Sigmoid colon (tissue), 7 donors: ENCODE results near the gene TMEM167B. TPM values are rescaled to one million over a fixed set of nuclear protein-coding genes. Genes with fewer than 3 reads are reported as not detected.
"Not testable (repeated sequence)": the region's sequence is repeated elsewhere in the genome, so short reads cannot be mapped to it uniquely, and the experiment has no call there.

Source experiments
- DNase-seq: peaks from one replicate; pipeline ENCODE4 v3.0.0-alpha.2; 2019
- H3K27ac ChIP-seq, 4 donors: fragments of 200-600 bp; sonication (generic); one replicate each; pipeline ENCODE4 v1.5.1; 2016 to 2019; ENCODE audit warnings: mild to moderate bottlenecking in 1 of 4
- H3K27me3 ChIP-seq, 3 donors: fragments of 200-600 bp; sonication (generic); one replicate each; pipeline ENCODE4 v1.5.1; 2019; ENCODE audit warnings: mild to moderate bottlenecking in 1 of 3
- H3K36me3 ChIP-seq, 4 donors: fragments of 200-600 bp; sonication (generic); one replicate each; pipeline ENCODE4 v1.5.1; 2016 to 2019
- H3K4me1 ChIP-seq, 4 donors: fragments of 200-600 bp; sonication (generic); one replicate each; pipeline ENCODE4 v1.5.1; 2017 to 2019
- H3K4me3 ChIP-seq, 4 donors: fragments of 200-600 bp; sonication (generic); one replicate each; pipeline ENCODE4 v1.5.1; 2017 to 2019; ENCODE audit warnings: mild to moderate bottlenecking in 2 of 4, moderate library complexity in 1 of 4
- H3K9me3 ChIP-seq, 4 donors: fragments of 200-600 bp in 3 of 4; sonication (generic) in 3 of 4; one replicate each; pipeline versions ENCODE4 v1.5.1 to v1.6.1; 2013 to 2019
- CTCF ChIP-seq, 4 experiments: fragments of 450-650 bp in 3 of 4; fragments of 200-600 bp in 1 of 4; IDR thresholded peaks; one replicate each; pipeline ENCODE4 v1.5.1; 2016 to 2019; ENCODE audit warnings: antibody characterized with exemption in 4 of 4, mild to moderate bottlenecking in 3 of 4, moderate library complexity in 2 of 4
- EP300 ChIP-seq, 4 donors: sonication (generic); formaldehyde crosslinking; IDR thresholded peaks; one replicate each; pipeline ENCODE4 v1.6.1; 2017; ENCODE audit warnings: antibody characterized with exemption in 4 of 4
- POLR2A ChIP-seq, 2 donors: fragments of 450-650 bp; IDR thresholded peaks; one replicate each; pipeline ENCODE4 v1.6.1; 2016; ENCODE audit warnings: antibody characterized with exemption in 2 of 2, mild to moderate bottlenecking in 2 of 2, moderate library complexity in 2 of 2
- POLR2AphosphoS5 ChIP-seq, 4 donors: sonication (generic); formaldehyde crosslinking; IDR thresholded peaks; one replicate each; pipeline ENCODE4 v1.6.1; 2017; ENCODE audit warnings: antibody characterized with exemption in 4 of 4
- WGBS, 2 donors: extraction: QIAGEN DNeasy Blood & Tissue Kit; methylation state at CpG; one replicate each; pipeline ENCODE4 v1.1.7; 2013; 5-methylcytosine and 5-hydroxymethylcytosine counted together
- intact Hi-C: fragments of 100-400 bp; cut with DNase I; formaldehyde crosslinking; loops from one replicate; pipeline ENCODE4 v1.15.1; 2023
- polyA plus RNA-seq, 3 donors: library from polyadenylated mRNA; stranded (reverse); fragments of 200-250 nt; gene quantifications; one replicate each; pipeline ENCODE4 v1.2.3, GENCODE V29; 2013
- total RNA-seq, 4 donors: library from RNA; depleted of rRNA; stranded (reverse); fragments of >200 nt; gene quantifications; one replicate each; pipeline ENCODE4 v1.1.0, GENCODE V29; 2016
- donor health status: healthy with polysubstance abuse.
- donor health status: Bipolar disorder and iron deficiency.
- donor health status: healthy.

TMEM167B gene
- total and polyA plus RNA-seq, 7 donors, result 16.2 to 33.2 (median 22.7) TPM

GRCh38 chr1:109136766-109137165 lies 46.2 kb downstream of the TMEM167B start:
- no peaks in the 10 kb centered on the region for H3K27me3 ChIP-seq
- 14 to 67% methylated on average over 6 of the region's 6 CpGs for WGBS, 2 donors
- no peaks in the 10 kb centered on the region for H3K9me3 ChIP-seq
- H3K27ac ChIP-seq, result no peak overlapping the region
- DNase-seq, result no peak
- intact Hi-C loops, result no loop called here
- no peaks in the 10 kb centered on the region for H3K4me1 ChIP-seq
- H3K4me3 ChIP-seq, result no peak overlapping the region
- TF ChIP-seq POLR2AphosphoS5 (IDR thresholded peaks at IDR 0.05), result no peak
- no peak for TF ChIP-seq POLR2A (IDR thresholded peaks at IDR 0.05)
- TF ChIP-seq CTCF (IDR thresholded peaks at IDR 0.05), result no peak
- TF ChIP-seq EP300 (IDR thresholded peaks at IDR 0.05), result no peak
- H3K36me3 ChIP-seq, result no peaks in the 10 kb centered on the region

GRCh38 chr1:109137958-109138357 lies 47.4 kb downstream of the TMEM167B start:
- Histone ChIP-seq H3K36me3 (no peaks in the 10 kb centered on the region), H3K9me3 (no peaks in the 10 kb centered on the region), H3K4me3 (no peak overlapping the region), H3K27me3 (no peaks in the 10 kb centered on the region), H3K27ac (no peak overlapping the region), H3K4me1 (no peaks in the 10 kb centered on the region)
- no peak for TF ChIP-seq EP300 (IDR thresholded peaks at IDR 0.05)
- TF ChIP-seq POLR2A (IDR thresholded peaks at IDR 0.05), result no peak
- TF ChIP-seq POLR2AphosphoS5 (IDR thresholded peaks at IDR 0.05), result no peak
- TF ChIP-seq CTCF (IDR thresholded peaks at IDR 0.05), result no peak
- intact Hi-C loops, result no loop called here
- DNase-seq, result no peak
- WGBS, 2 donors, result 12 to 54% methylated on average over 3 of the region's 3 CpGs

- DNase-seq, result no peak
- H3K27me3 ChIP-seq, result no peaks in the 10 kb centered on the region
- TF ChIP-seq POLR2AphosphoS5 (IDR thresholded peaks at IDR 0.05) (no peak), EP300 (IDR thresholded peaks at IDR 0.05) (no peak), POLR2A (IDR thresholded peaks at IDR 0.05) (no peak), CTCF (IDR thresholded peaks at IDR 0.05) (no peak)
- intact Hi-C loops, result no loop called here
- H3K9me3 ChIP-seq, result no peaks in the 10 kb centered on the region
- H3K36me3 ChIP-seq, result no peaks in the 10 kb centered on the region
- H3K27ac ChIP-seq, result no peak overlapping the region
- H3K4me1 ChIP-seq, result no peaks in the 10 kb centered on the region
- H3K4me3 ChIP-seq, result no peak overlapping the region
- 14 to 70% methylated on average over 3 of the region's 3 CpGs for WGBS, 2 donors
Observed at GRCh38 chr1:109138358-109138757, 47.8 kb downstream of the TMEM167B start.

GRCh38 chr1:109140392-109140791 lies 49.8 kb downstream of the TMEM167B start:
- no peaks in the 10 kb centered on the region for H3K4me1 ChIP-seq
- TF ChIP-seq POLR2A (IDR thresholded peaks at IDR 0.05) (no peak), EP300 (IDR thresholded peaks at IDR 0.05) (no peak), CTCF (IDR thresholded peaks at IDR 0.05) (no peak), POLR2AphosphoS5 (IDR thresholded peaks at IDR 0.05) (no peak)
- H3K9me3 ChIP-seq, result no peaks in the 10 kb centered on the region
- no peaks in the 10 kb centered on the region for H3K36me3 ChIP-seq
- no peak for DNase-seq
- no peak overlapping the region for H3K27ac ChIP-seq
- no peaks in the 10 kb centered on the region for H3K27me3 ChIP-seq
- WGBS, 2 donors, result 75 to 91% methylated on average over 3 of the region's 3 CpGs
- no peak overlapping the region for H3K4me3 ChIP-seq
- intact Hi-C loops, result no loop called here

- Histone ChIP-seq H3K4me3 (no peak overlapping the region), H3K27me3 (no peaks in the 10 kb centered on the region), H3K9me3 (no peaks in the 10 kb centered on the region), H3K27ac (no peak overlapping the region), H3K36me3 (no peaks in the 10 kb centered on the region), H3K4me1 (no peaks in the 10 kb centered on the region)
- TF ChIP-seq POLR2AphosphoS5 (IDR thresholded peaks at IDR 0.05), result no peak
- TF ChIP-seq CTCF (IDR thresholded peaks at IDR 0.05), result no peak
- no peak for TF ChIP-seq EP300 (IDR thresholded peaks at IDR 0.05)
- TF ChIP-seq POLR2A (IDR thresholded peaks at IDR 0.05), result no peak
- 34 to 72% methylated on average over 5 of the region's 5 CpGs for WGBS, 2 donors
- intact Hi-C loops, result no loop called here
- DNase-seq, result no peak
Observed at GRCh38 chr1:109142260-109142659, 51.7 kb downstream of the TMEM167B start.

- H3K4me3 ChIP-seq, H3K4me1 ChIP-seq, H3K27me3 ChIP-seq, H3K9me3 ChIP-seq, intact Hi-C loops, H3K27ac ChIP-seq, DNase-seq, H3K36me3 ChIP-seq: not testable (repeated sequence)
- 88 to 97% methylated on average over 6 of the region's 6 CpGs for WGBS, 2 donors
Observed at GRCh38 chr1:109142725-109143124, 52.2 kb downstream of the TMEM167B start.
